DND-41 (cell line): Measurements from ENCODE around the gene CNTNAP5.

Source experiments
- CTCF ChIP-seq: IDR thresholded peaks from 2 replicates; pipeline ENCODE4 v1.5.1; 2012; ENCODE audit warnings: borderline replicate concordance, low read length, moderate library complexity, mild to moderate bottlenecking; ENCODE audit not compliant: poor library complexity, severe bottlenecking; ENCODE audit errors: extremely low read depth
- EZH2 ChIP-seq: IDR thresholded peaks from 3 replicates; pipeline ENCODE4 v1.6.1; 2012; ENCODE audit warnings: borderline replicate concordance, low read depth, mild to moderate bottlenecking, moderate library complexity, low read length, inconsistent platforms; ENCODE audit not compliant: severe bottlenecking

DNA sequence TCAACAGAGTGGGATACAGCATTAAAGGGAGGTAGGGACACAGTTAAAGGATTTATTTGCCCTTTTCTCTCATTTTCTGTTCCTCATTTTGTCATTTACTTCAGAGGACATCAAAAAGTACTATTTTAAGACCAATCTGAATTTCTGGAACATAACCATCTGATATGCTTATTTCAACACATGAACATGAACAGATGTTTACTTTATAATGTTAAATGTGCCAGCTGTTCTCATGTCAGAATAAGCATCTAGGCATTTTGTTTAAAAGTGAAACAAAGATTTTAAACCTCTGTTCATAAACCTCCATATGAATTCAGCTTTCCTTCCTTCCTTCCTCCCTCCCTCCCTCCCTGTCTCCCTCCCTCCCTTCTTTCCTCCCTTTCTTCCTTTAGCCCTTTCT lies 677.7 kb downstream of the CNTNAP5 start:
- no peak for TF ChIP-seq CTCF
- no peak for TF ChIP-seq EZH2
